ENCODE data around the gene ZMYND8. TPM values are rescaled to one million over a fixed set of nuclear protein-coding genes. Genes with fewer than 3 reads are reported as not detected.

The ZMYND8 gene
- total and polyA plus RNA-seq, 4 donors = 14.2 to 46.4 (median 30.1) TPM

DNA sequence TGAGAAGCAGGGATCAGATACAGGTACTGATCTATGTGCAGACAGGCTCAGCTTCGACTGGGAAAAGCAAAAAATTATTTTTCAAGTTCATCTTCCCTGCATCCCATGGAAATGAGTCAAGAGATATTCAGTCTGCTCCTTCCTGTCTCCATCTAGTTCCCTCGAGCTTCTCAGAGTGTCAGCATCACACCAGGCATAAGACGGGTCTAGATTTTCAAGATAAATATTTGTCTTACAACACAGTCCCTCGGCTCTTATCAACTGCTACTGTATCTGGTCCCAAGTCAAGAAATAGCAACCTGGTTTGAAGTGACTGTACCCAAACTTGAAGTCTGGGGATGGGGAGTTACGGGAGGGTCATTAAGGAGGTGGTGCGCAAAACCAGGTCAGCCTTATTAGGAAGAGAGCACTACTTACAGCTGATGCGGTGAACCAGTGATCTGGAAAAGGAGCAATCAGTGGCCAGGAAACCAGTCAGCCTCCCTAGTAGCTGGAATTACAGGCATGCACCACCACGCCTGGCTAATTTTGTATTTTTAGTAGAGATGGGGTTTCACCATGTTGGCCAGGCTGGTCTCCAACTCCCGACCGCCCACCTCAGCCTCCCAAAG is 29.7 kb downstream of the ZMYND8 start:
- no peak for DNase-seq
- Histone ChIP-seq H3K36me3 (ENCODE audit: control insufficient read depth in 4 of 4, insufficient read depth in 4 of 4, low read length in 4 of 4) (peaks cover 0 to 4% (median 2%) of the 10 kb centered on the region in 4 donors), H3K9ac (ENCODE audit: insufficient read depth in 1 of 2, low read length in 2 of 2) (no peak overlapping the region), H3K4me3 (no peak overlapping the region), H3K9me3 (ENCODE audit: control insufficient read depth in 4 of 4, insufficient read depth in 3 of 4, low read length in 3 of 4) (peaks cover 0 to 3% (median 0%) of the 10 kb centered on the region in 4 donors), H3K27me3 (ENCODE audit: control insufficient read depth in 3 of 3, insufficient read depth in 3 of 3, low read length in 2 of 3) (no peaks in the 10 kb centered on the region), H3K4me1 (ENCODE audit: control insufficient read depth in 5 of 5, insufficient read depth in 5 of 5, low read length in 5 of 5) (peaks cover 0 to 29% (median 4%) of the 10 kb centered on the region in 5 donors), H3K27ac (ENCODE audit: low read depth in 1 of 2, low read length in 1 of 2) (peak overlapping the region in 1 of 2 donors; percentile 45)
- 74 to 78% methylated on average over 10 of the region's 10 CpGs for WGBS, 2 donors
- ATAC-seq (ENCODE audit: insufficient read depth, low FRiP score) = no peak
- TF ChIP-seq, protein P1, sequence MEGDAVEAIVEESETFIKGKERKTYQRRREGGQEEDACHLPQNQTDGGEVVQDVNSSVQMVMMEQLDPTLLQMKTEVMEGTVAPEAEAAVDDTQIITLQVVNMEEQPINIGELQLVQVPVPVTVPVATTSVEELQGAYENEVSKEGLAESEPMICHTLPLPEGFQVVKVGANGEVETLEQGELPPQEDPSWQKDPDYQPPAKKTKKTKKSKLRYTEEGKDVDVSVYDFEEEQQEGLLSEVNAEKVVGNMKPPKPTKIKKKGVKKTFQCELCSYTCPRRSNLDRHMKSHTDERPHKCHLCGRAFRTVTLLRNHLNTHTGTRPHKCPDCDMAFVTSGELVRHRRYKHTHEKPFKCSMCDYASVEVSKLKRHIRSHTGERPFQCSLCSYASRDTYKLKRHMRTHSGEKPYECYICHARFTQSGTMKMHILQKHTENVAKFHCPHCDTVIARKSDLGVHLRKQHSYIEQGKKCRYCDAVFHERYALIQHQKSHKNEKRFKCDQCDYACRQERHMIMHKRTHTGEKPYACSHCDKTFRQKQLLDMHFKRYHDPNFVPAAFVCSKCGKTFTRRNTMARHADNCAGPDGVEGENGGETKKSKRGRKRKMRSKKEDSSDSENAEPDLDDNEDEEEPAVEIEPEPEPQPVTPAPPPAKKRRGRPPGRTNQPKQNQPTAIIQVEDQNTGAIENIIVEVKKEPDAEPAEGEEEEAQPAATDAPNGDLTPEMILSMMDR (IDR thresholded peaks at IDR 0.05; ENCODE audit: control extremely low read depth, extremely low read depth) = no peak

DNA sequence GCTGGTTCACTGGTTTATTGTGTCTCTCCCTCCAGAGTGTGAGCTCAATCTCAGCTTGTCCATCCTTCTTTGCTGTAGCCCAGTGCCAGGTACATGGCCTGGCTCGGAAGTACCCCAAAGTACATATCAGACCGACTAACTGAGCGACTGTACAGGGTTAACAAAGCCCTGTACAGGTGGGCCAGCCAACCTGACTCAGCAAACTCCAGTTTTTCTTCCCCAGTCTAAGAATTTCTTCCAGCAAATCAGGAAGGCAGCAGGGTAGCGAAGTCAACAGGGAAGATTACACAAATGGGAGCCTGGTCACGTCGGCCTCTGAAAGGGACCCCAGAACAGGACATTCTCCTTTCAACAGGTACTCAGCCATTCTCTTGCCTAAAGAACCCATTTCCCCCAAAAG is 31.3 kb downstream of the ZMYND8 start:
- Histone ChIP-seq H3K4me3 (no peak overlapping the region), H3K9ac (ENCODE audit: insufficient read depth in 1 of 2, low read length in 2 of 2) (no peak overlapping the region), H3K27me3 (ENCODE audit: control insufficient read depth in 3 of 3, insufficient read depth in 3 of 3, low read length in 2 of 3) (no peaks in the 10 kb centered on the region), H3K27ac (ENCODE audit: low read depth in 1 of 2, low read length in 1 of 2) (no peak overlapping the region), H3K36me3 (ENCODE audit: control insufficient read depth in 4 of 4, insufficient read depth in 4 of 4, low read length in 4 of 4) (peaks cover 0 to 2% (median 0%) of the 10 kb centered on the region in 4 donors), H3K9me3 (ENCODE audit: control insufficient read depth in 4 of 4, insufficient read depth in 3 of 4, low read length in 3 of 4) (no peaks in the 10 kb centered on the region), H3K4me1 (ENCODE audit: control insufficient read depth in 5 of 5, insufficient read depth in 5 of 5, low read length in 5 of 5) (peaks cover 2 to 27% (median 4%) of the 10 kb centered on the region in 5 donors)
- TF ChIP-seq, protein P1 (IDR thresholded peaks at IDR 0.05; ENCODE audit: control extremely low read depth, extremely low read depth) = no peak
- no peak for DNase-seq
- 83 to 91% methylated on average over 6 of the region's 6 CpGs for WGBS, 2 donors
- no peak for ATAC-seq (ENCODE audit: insufficient read depth, low FRiP score)

DNA sequence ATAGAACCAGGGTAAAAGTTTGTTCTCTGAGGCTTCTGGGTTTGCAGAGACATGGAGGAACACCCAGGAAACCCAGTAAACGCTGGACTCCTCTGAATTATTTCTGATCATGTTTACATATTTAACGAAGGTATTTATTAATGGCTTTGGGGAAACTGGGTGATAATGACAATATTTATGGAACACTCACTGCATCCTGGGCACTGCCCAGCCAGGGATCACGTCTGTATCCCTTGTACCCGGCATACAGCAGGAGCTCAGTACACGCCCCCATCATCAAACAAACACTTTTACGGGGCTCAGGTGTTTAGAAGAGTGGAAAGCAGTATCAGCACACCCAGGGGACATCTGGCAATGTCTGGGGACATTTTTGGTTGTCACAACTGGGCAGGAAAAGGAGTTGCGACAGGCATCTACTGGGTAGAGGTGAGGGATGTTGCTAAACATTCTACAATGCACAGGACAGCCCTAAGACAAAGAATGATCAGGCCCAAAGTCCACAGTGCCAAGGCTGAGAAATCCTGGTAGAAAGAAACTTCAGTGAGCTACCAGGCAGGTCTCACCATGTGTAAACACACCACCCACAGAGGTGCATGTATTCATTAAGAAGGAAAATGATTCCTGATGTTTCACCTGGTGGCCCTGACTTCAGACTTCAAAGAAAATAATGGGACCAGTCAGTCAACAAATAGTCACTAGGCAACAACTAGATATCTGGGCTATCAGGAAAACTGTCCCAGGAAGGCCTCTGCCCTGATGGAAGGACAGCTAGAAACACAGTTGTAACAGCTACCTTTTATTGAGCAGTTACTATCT is 35.3 kb downstream of the ZMYND8 start:
- ATAC-seq (ENCODE audit: insufficient read depth, low FRiP score) = no peak
- Histone ChIP-seq H3K9ac (ENCODE audit: insufficient read depth in 1 of 2, low read length in 2 of 2) (peak overlapping the region in 1 of 2 donors; percentile 34), H3K27ac (ENCODE audit: low read depth in 1 of 2, low read length in 1 of 2) (peak overlapping the region; percentile 67 to 99), H3K27me3 (ENCODE audit: control insufficient read depth in 3 of 3, insufficient read depth in 3 of 3, low read length in 2 of 3) (no peaks in the 10 kb centered on the region), H3K4me3 (no peak overlapping the region), H3K36me3 (ENCODE audit: control insufficient read depth in 4 of 4, insufficient read depth in 4 of 4, low read length in 4 of 4) (no peaks in the 10 kb centered on the region), H3K9me3 (ENCODE audit: control insufficient read depth in 4 of 4, insufficient read depth in 3 of 4, low read length in 3 of 4) (no peaks in the 10 kb centered on the region), H3K4me1 (ENCODE audit: control insufficient read depth in 5 of 5, insufficient read depth in 5 of 5, low read length in 5 of 5) (peaks cover 15 to 47% (median 38%) of the 10 kb centered on the region in 5 donors)
- TF ChIP-seq, protein P1 (IDR thresholded peaks at IDR 0.05; ENCODE audit: control extremely low read depth, extremely low read depth) = no peak
- 58 to 67% methylated on average over 7 of the region's 7 CpGs for WGBS, 2 donors
- DNase-seq = no peak
